DOHH2 (cell line): Measurements from ENCODE around the gene KRTAP4-5.
"Not testable (repeated sequence)": the region's sequence is repeated elsewhere in the genome, so short reads cannot be mapped to it uniquely, and the experiment has no call there.

Source experiments
- EZH2phosphoT487 ChIP-seq: fragments of 200-600 bp; sonication (generic); IDR thresholded peaks from 2 replicates; pipeline ENCODE4 v1.6.1; 2017; ENCODE audit warnings: borderline replicate concordance, mild to moderate bottlenecking, antibody characterized with exemption, low read length, moderate library complexity, mixed read lengths
- TF ChIP-seq, protein P1 (sequence below): fragments of 200-600 bp; sonication (generic); IDR thresholded peaks from one replicate; pipeline ENCODE4 v1.5.1; 2014; ENCODE audit warnings: antibody characterized with exemption, mild to moderate bottlenecking, low read depth, low read length; ENCODE audit not compliant: poor library complexity, severe bottlenecking

DNA sequence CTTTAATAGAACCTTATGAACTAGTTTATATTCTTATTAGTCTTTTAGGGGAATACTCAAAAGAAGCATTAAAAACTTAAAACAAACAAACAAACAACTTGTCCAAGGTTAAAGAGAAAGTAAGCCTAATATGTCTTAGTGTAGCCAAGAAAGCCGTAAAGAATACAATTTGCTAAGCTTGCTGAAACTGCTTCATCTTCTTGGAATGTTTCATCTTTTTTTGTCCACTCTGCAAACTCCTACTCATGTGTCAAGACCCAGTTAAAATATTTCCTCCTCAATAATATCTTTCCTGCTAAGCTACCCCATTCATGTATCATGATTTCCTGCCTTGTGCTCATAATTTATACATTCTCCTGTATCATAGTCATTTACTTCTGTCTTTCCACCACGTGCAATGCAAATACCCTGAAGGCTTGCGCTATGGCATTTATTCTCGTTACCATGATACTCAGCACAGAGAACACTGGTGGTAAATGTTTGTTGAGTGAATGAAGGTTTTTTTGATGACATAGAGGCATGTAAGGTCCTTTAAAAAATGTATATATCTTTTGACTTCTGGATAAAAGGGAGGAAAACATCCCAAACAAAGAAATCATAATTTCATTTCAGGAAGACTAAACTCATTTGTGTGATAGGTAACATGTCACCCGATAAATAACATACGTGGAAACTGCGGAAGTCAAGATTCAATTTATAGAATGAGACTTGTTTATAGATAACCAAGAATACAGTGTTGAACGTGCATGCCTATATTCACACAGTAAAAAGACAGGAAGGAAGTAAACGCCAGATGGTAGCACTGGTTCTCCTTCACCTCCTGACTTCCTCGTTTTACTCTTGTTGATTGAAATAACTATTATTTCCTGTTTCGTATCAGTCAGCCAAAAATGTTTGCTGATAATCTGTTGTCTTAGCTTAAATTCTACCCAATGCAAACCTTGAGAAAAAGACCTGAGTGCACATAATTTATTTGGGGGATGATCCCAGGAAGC, 29.6 kb downstream of the KRTAP4-5 start:
- TF ChIP-seq, protein P1, sequence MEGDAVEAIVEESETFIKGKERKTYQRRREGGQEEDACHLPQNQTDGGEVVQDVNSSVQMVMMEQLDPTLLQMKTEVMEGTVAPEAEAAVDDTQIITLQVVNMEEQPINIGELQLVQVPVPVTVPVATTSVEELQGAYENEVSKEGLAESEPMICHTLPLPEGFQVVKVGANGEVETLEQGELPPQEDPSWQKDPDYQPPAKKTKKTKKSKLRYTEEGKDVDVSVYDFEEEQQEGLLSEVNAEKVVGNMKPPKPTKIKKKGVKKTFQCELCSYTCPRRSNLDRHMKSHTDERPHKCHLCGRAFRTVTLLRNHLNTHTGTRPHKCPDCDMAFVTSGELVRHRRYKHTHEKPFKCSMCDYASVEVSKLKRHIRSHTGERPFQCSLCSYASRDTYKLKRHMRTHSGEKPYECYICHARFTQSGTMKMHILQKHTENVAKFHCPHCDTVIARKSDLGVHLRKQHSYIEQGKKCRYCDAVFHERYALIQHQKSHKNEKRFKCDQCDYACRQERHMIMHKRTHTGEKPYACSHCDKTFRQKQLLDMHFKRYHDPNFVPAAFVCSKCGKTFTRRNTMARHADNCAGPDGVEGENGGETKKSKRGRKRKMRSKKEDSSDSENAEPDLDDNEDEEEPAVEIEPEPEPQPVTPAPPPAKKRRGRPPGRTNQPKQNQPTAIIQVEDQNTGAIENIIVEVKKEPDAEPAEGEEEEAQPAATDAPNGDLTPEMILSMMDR = not testable (repeated sequence)
- not testable (repeated sequence) for TF ChIP-seq EZH2phosphoT487
